GM18505 (cell line): ENCODE measurements around the gene H6PD.

Experiments used
- ATAC-seq: cut with Tn5 transposase; IDR thresholded peaks from one replicate; pipeline ENCODE4 v1.9.1; 2021; ENCODE audit not compliant: unreplicated experiment
- POLR2A ChIP-seq: IDR thresholded peaks from 4 replicates; pipeline ENCODE4 v1.6.1; 2011; ENCODE audit warnings: borderline replicate concordance; ENCODE audit not compliant: insufficient read depth, insufficient read length; ENCODE audit errors: extremely low read depth

Gene H6PD

GRCh38 chr1:9303916-9304315 lies 69.3 kb downstream of the H6PD start:
- no peak for TF ChIP-seq POLR2A
- ATAC-seq, result no peak

DNA sequence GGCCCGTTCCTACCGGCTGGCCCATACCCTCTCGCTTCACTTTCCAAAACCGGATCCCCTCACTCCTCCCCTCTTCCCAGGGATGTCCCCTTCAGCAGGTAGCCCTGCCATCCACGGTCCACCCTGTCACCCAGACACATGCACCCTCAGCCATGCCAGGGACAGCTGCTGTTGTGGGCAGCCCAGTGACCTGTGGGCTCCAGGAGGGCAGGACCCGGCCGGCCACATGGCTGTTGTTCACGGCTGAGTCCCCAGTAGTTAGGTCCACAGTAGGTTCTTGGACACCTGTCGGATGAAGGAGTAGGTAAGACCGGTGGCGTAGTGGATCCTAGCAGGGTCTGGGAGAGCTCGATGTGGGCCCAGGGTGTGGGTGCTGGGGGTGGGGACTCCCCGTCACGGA lies 70.6 kb downstream of the H6PD start:
- TF ChIP-seq POLR2A, result no peak
- no peak for ATAC-seq

DNA sequence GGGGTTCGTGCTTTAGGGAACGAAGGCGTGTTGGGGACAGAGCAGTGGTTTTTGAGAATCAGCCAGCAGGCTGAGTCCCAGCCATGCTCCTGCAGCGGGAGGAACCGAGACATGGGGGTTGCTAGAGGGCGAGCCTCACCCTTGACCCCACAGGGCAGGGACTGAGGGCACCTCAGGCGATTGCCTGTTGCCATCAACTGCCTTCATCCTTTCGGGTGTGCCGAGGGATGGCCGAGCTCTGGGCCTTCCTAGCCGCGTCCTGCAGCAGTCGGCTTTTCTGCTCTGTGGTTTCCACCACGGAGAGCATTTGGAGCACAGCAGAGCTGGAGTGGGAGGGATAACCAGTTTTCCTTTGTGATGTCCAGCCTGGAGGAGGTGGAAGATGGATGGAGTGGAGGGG lies 71.4 kb downstream of the H6PD start:
- no peak for ATAC-seq
- TF ChIP-seq POLR2A, result no peak

DNA sequence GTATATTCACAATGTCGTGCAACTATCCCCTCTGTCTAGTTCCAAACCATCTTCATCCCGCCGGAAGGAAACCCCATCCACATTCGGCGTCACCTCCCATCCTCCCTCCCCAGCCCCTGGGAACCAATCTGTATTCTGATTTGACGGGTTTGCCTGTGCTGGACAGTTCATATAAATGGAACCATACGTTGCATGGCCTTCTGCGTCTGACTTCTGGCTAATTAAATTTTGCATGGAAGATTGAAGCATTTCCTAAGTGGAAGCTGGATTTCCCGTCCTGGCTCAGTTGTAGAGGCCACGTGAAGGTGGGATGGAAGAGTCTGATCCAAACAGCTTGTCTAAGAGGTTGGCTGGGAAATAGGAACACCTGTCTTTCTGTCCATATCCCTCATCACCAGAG lies 72.7 kb downstream of the H6PD start:
- TF ChIP-seq POLR2A, result no peak
- ATAC-seq, result no peak

DNA sequence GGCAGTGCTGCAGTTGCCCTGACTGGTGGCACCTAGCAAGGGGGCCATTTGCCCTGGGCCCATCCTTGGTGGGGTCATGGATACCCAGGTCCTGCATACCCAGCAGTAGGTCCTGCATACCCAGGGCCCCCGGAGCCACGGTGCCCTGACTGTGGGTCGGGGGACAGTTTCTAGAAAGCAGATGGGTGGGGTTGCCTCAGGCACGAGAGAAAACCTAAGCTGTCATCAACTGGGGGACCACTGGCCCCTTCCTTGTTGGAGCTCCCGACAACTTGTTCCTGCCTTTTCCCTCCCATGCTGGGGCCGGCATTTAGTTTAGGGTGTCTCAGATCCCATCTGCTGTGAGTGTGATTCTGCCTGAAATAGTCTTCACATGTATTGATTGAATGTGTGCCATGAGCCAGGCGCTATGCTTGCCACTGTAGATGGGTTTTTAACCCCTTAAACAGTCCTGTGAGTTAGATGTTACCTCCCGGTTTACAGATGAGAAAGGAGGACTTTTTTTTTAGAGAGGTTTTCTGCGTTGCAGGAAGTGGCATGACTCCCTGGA lies 73.7 kb downstream of the H6PD start:
- ATAC-seq, result no peak
- no peak for TF ChIP-seq POLR2A

GRCh38 chr1:9309080-9309479 lies 74.5 kb downstream of the H6PD start:
- ATAC-seq, result no peak
- no peak for TF ChIP-seq POLR2A

DNA sequence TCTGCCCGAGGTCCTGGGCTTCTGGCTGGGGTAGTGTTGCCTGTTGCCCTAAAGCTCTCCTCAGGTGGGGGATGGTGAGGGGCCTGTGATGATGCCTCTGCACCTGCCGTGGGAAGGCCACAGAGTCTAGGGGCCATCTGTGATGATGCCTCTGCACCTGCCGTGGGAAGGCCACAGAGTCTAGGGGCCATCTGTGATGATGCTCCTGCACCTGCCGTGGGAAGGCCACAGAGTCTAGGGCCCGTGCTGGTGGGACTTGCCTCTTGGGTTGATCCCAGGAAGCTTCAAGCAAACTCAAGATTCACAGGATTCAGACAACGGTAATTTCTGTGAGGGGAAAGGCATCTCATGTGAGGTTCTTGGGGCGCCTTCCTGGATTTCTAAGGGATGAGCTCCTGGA lies 75.4 kb downstream of the H6PD start:
- TF ChIP-seq POLR2A, result no peak
- no peak for ATAC-seq

GRCh38 chr1:9311029-9311428 lies 76.5 kb downstream of the H6PD start:
- no peak for ATAC-seq
- no peak for TF ChIP-seq POLR2A

DNA sequence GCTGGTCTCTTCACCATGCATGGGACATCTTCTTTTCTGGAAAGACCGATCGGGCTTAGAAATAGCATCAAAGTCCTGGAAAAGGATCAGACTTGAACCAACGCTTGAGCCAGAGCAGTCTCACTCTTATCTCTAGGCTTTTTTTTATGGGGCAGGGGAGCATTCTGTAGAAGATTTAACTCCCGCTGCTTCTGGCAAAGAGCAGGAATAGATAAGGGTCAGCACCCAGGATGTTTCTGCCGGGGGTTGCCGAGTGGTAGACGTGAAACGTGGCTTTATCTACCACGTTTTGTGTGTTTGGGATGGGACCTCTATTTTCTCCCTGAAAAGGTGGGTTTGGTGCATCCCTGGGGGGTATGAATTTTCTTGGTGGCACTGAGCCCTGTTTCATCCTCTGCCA lies 76.9 kb downstream of the H6PD start:
- TF ChIP-seq POLR2A, result no peak
- ATAC-seq, result no peak

DNA sequence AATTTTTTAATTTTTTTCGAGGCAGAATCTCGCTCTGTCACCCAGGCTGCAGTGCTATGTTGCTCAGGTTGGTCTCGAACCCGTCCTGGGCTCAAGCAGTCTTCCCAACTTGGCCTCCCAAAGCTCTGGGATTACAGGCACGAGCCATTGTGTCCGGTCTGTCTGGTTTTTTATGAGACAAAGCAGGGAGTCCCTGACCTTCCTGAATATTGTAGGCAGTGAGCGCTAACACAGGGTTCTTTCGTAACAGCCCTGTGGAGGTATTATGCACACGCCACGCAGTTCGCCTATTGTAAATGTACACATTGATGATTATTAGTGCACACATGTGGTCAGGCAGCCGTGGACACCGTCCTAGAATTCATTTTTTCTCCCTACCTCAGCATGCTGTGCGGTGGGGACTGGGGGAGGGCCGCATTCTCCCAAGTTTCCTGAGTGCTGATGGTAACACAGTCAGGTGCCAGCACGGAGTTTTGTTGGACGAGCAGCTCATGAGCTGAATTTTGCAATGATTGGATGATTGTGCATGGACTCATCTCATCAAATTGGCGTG lies 77.7 kb downstream of the H6PD start:
- no peak for TF ChIP-seq POLR2A
- no peak for ATAC-seq

- no peak for ATAC-seq
- no peak for TF ChIP-seq POLR2A
Measured at GRCh38 chr1:9313576-9313975, 79.0 kb downstream of the H6PD start.

- ATAC-seq, result no peak
- TF ChIP-seq POLR2A, result no peak
Measured at GRCh38 chr1:9314111-9314510, 79.5 kb downstream of the H6PD start.

DNA sequence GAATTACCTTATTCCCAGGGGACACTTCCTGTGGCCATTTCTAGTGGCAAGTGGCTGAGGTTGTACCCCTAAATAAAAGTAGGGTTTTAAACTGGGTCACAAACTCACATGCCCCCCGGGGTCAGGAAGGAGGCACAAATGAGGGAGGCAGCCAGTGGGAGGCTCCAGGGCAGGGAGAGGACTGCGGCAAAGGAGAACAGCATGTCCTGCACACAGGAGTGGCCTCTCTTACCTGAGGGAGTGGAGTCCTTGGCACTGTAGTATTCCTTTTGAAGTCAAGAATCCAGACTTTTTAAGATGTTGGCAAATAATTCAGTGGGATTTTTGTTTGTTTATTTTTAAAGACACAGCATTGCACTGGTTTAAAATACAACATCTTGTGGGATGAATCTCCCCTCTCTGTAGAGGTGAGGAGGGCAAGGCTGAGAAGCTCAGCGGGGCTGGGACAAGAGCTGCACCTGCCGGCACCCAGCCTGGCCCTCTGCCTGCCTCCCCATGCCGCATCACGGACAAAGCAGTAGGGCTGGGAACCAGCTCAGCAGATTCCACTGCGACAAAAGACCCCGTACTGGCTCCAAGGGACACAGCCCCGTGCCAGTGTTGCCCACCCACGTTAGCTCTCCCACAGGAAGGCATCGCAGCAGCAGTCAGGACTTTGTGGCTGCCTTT lies 80.3 kb downstream of the H6PD start:
- no peak for TF ChIP-seq POLR2A
- ATAC-seq, result no peak

GRCh38 chr1:9315411-9316079 lies 81.0 kb downstream of the H6PD start:
- no peak for TF ChIP-seq POLR2A
- ATAC-seq, result no peak
